Measurements from ENCODE around the gene NVL. TPM values are rescaled to one million over a fixed set of nuclear protein-coding genes. Genes with fewer than 3 reads are reported as not detected.

Gene NVL
- total and polyA plus RNA-seq, 2 of the 8 experiments (the other 6 are each of a cell fraction or from before 2014, with no cell fraction given) = 22.7 to 45.8 TPM

DNA sequence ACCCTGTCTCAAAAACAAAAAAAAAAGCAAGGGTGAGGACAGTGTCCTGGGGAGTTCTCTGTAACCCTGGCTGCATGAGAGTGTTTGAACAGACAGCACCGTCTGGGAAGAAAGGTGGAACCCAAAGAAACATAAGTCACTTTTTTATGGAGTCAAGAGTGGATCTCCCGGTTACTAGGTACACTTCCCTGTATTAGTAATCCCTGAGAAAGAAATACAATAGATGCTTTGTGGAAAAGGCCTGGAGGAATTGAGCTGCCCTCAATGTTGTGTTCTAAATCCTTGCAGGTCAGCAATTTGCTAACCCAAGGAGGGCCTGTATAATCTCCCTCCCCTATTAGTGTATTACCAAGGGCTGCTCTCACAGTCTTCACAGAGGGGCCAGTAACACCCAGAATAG is 130.3 kb downstream of the NVL start:
- H2BK120ac ChIP-seq (replicated peaks; ENCODE audit: low read depth, low read length) = no peak overlapping the region
- ChIA-PET POLR2A (ENCODE audit: partially characterized antibody) (interaction anchor here (0.6 kb wide), 1 partner anchor 68 kb away, joined by 3 read pairs; no protein-coding TSS in a partner anchor), CTCF (ENCODE audit: partially characterized antibody) (interaction anchor here (0.6 to 1.4 kb wide), 4 partner anchors 47 to 1002 kb away, joined by 3 to 4 read pairs (median 4); no protein-coding TSS in a partner anchor)
- DNase-seq (ENCODE audit: low read depth in 1 of 2, low spot score in 2 of 2) (no peak), FAIRE-seq (no peak)
- H4K8ac ChIP-seq (ENCODE audit: extremely low read depth, insufficient read depth, low read length) = no peak overlapping the region
- WGBS, 2 experiments (ENCODE audit: extremely low coverage in 1 of 2, insufficient coverage in 1 of 2, insufficient read length in 1 of 2, insufficient replicate concordance in 2 of 2, low coverage in 1 of 2, low lambda C conversion rate in 2 of 2, missing lambda C conversion rate in 1 of 2) = 88% methylated on average over 2 of the region's 2 CpGs; no CpG with 5 or more reads in 1 of the 2 experiments
- H3K9me3 ChIP-seq (ENCODE audit: insufficient read depth in 2 of 2, low read depth in 1 of 2, low read length in 1 of 2) = no peaks in the 10 kb centered on the region
- no peak overlapping the region for H3K4me3 ChIP-seq (ENCODE audit: extremely low read depth in 1 of 4, insufficient read depth in 2 of 4, low read depth in 3 of 4, low read length in 4 of 4)
- no peak overlapping the region for H4K5ac ChIP-seq (ENCODE audit: insufficient read length, low read depth, low read length)
- TF ChIP-seq CHD2 (IDR thresholded peaks at IDR 0.05; ENCODE audit: low read length) (no peak), TBP (IDR thresholded peaks at IDR 0.05; ENCODE audit: low read depth, low read length) (no peak), YY1 (IDR thresholded peaks at IDR 0.05; ENCODE audit: low read depth, low read length) (no peak), SP2 (IDR thresholded peaks at IDR 0.05; ENCODE audit: low read length) (no peak), KDM4A (IDR thresholded peaks at IDR 0.05; ENCODE audit: low read depth, low read length, severe bottlenecking) (no peak), EP300 (IDR thresholded peaks at IDR 0.05; ENCODE audit: borderline replicate concordance in 1 of 2, low read depth in 2 of 2, low read length in 2 of 2) (no peak)
- TF ChIP-seq, protein P1, sequence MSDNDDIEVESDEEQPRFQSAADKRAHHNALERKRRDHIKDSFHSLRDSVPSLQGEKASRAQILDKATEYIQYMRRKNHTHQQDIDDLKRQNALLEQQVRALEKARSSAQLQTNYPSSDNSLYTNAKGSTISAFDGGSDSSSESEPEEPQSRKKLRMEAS (IDR thresholded peaks at IDR 0.05) = no peak
- H3K4ac ChIP-seq (replicated peaks; ENCODE audit: insufficient read length, low read depth, low read length) = no peak overlapping the region
- no peak overlapping the region for H3K23ac ChIP-seq (ENCODE audit: insufficient read length)
- H2BK12ac ChIP-seq (ENCODE audit: low read depth, low read length) = no peak overlapping the region
- H2BK20ac ChIP-seq (ENCODE audit: low read length) = no peak overlapping the region
- no peak overlapping the region for H3K56ac ChIP-seq (replicated peaks; ENCODE audit: insufficient read length, low read depth, low read length)
- no peak overlapping the region for H4K91ac ChIP-seq (replicated peaks; ENCODE audit: insufficient read length, low read length)
- H2AFZ ChIP-seq (ENCODE audit: low read length) = no peak overlapping the region
- no peak overlapping the region for H2BK15ac ChIP-seq (ENCODE audit: low read length)
- no peaks in the 10 kb centered on the region for H3K23me2 ChIP-seq (ENCODE audit: low read depth, low read length)
- no peak overlapping the region for H3K27ac ChIP-seq (ENCODE audit: low read depth, low read length)
- no peaks in the 10 kb centered on the region for H3K79me1 ChIP-seq (ENCODE audit: low read depth, low read length)
- H3K27me3 ChIP-seq (replicated peaks in 1 of 4; ENCODE audit: control insufficient read depth in 3 of 4, extremely low read depth in 1 of 4, insufficient read depth in 3 of 4, low read length in 3 of 4) = no peaks in the 10 kb centered on the region
- H3K14ac ChIP-seq (ENCODE audit: insufficient read length) = no peak overlapping the region
- H3K36me3 ChIP-seq (ENCODE audit: control insufficient read depth in 2 of 4, insufficient read depth in 4 of 4, low read length in 3 of 4) = no peaks in the 10 kb centered on the region; a peak in 1 of 8 replicates
- H2BK5ac ChIP-seq (ENCODE audit: low read depth, low read length) = no peak overlapping the region
- no peaks in the 10 kb centered on the region for H4K20me1 ChIP-seq (replicated peaks in 1 of 2; ENCODE audit: control insufficient read depth in 1 of 2, insufficient read depth in 2 of 2, low read length in 2 of 2)
- H3K4me1 ChIP-seq (replicated peaks in 1 of 4; ENCODE audit: control insufficient read depth in 3 of 4, insufficient read depth in 4 of 4, low read length in 3 of 4) = peaks cover under 1 to 9% (median 8%) of the 10 kb centered on the region in 4 experiments
- H3K4me2 ChIP-seq (ENCODE audit: insufficient read depth in 1 of 2, low read depth in 2 of 2, low read length in 2 of 2) = no peak overlapping the region
- H2AK5ac ChIP-seq (ENCODE audit: low read depth, low read length) = no peak overlapping the region
- H3K9ac ChIP-seq (replicated peaks in 1 of 4; ENCODE audit: extremely low read depth in 1 of 4, low read depth in 3 of 4, low read length in 3 of 4) = no peak overlapping the region
- H3K18ac ChIP-seq (ENCODE audit: extremely low read depth, low read length) = no peak overlapping the region
- H3K79me2 ChIP-seq (ENCODE audit: control insufficient read depth in 1 of 2, insufficient read depth in 2 of 2, low read length in 2 of 2) = no peaks in the 10 kb centered on the region

Measured in H1 (cell line).